Trophoblast cell (in vitro differentiated cells and primary cell): Measurements from ENCODE around the gene YAF2.

Source experiments
- DNase-seq, 2 donors: peaks; one replicate each; pipeline ENCODE4 v3.0.0-alpha.2; 2016
- H2AFZ ChIP-seq: 2 replicates; pipeline ENCODE4 v1.6.1; 2013; ENCODE audit warnings: low read length, moderate library complexity, mild to moderate bottlenecking; ENCODE audit not compliant: insufficient read depth, poor library complexity
- H2AK5ac ChIP-seq: 2 replicates; pipeline ENCODE4 v1.6.1; 2013; ENCODE audit warnings: mild to moderate bottlenecking, low read length
- H2BK120ac ChIP-seq: 2 replicates; pipeline ENCODE4 v1.6.1; 2013; ENCODE audit warnings: low read length, mild to moderate bottlenecking, moderate library complexity; ENCODE audit not compliant: insufficient read depth, poor library complexity
- H2BK12ac ChIP-seq: 2 replicates; pipeline ENCODE4 v1.6.1; 2013; ENCODE audit warnings: mild to moderate bottlenecking, low read length, moderate library complexity
- H2BK5ac ChIP-seq: 2 replicates; pipeline ENCODE4 v1.6.1; 2013; ENCODE audit warnings: low read length, low read depth, moderate library complexity, mild to moderate bottlenecking; ENCODE audit not compliant: poor library complexity
- H3K14ac ChIP-seq: 2 replicates; pipeline ENCODE4 v1.6.1; 2013; ENCODE audit warnings: mild to moderate bottlenecking, low read length
- H3K18ac ChIP-seq: 2 replicates; pipeline ENCODE4 v1.6.1; 2013; ENCODE audit warnings: mild to moderate bottlenecking, low read length
- H3K23ac ChIP-seq: 2 replicates; pipeline ENCODE4 v1.6.1; 2013; ENCODE audit warnings: low read length
- H3K27ac ChIP-seq: 2 replicates; pipeline ENCODE4 v1.5.1; 2013; ENCODE audit warnings: low read depth, mild to moderate bottlenecking, inconsistent platforms, low read length, moderate library complexity
- H3K27me3 ChIP-seq: 2 replicates; pipeline ENCODE4 v1.6.1; 2013; ENCODE audit warnings: inconsistent platforms, mild to moderate bottlenecking, low read length, moderate library complexity; ENCODE audit not compliant: insufficient read depth
- H3K36me3 ChIP-seq, 2 experiments: 1 replicate in 1 of 2; 2 replicates in 1 of 2; pipeline ENCODE4 v1.6.1; 2013; ENCODE audit warnings: low read length in 2 of 2, mild to moderate bottlenecking in 2 of 2, moderate library complexity in 1 of 2; ENCODE audit not compliant: insufficient read depth in 2 of 2, control insufficient read depth in 1 of 2
- H3K4ac ChIP-seq: 2 replicates; pipeline ENCODE4 v1.6.1; 2013; ENCODE audit warnings: low read depth, mild to moderate bottlenecking, low read length, moderate library complexity
- H3K4me1 ChIP-seq, 2 experiments: 1 replicate in 1 of 2; 2 replicates in 1 of 2; pipeline ENCODE4 v1.6.1; 2013; ENCODE audit warnings: low read length in 2 of 2, mild to moderate bottlenecking in 2 of 2, moderate library complexity in 1 of 2; ENCODE audit not compliant: insufficient read depth in 2 of 2, control insufficient read depth in 1 of 2
- H3K4me2 ChIP-seq: 2 replicates; pipeline ENCODE4 v1.6.1; 2013; ENCODE audit warnings: inconsistent platforms, mild to moderate bottlenecking, low read length, moderate library complexity
- H3K4me3 ChIP-seq: 2 replicates; pipeline ENCODE4 v1.5.1; 2013; ENCODE audit warnings: mild to moderate bottlenecking, low read depth, low read length, inconsistent platforms
- H3K79me1 ChIP-seq: one replicate; pipeline ENCODE4 v1.6.1; 2013; ENCODE audit warnings: low read length
- H3K79me2 ChIP-seq: 2 replicates; pipeline ENCODE4 v1.6.1; 2013; ENCODE audit warnings: low read length, mild to moderate bottlenecking; ENCODE audit not compliant: control insufficient read depth, insufficient read depth, poor library complexity
- H3K9ac ChIP-seq: 2 replicates; pipeline ENCODE4 v1.6.1; 2013; ENCODE audit warnings: mild to moderate bottlenecking, low read length
- H3K9me3 ChIP-seq: 2 replicates; pipeline ENCODE4 v1.6.1; 2013; ENCODE audit warnings: low read depth, mild to moderate bottlenecking, control low read depth, inconsistent platforms, low read length; ENCODE audit not compliant: insufficient read depth
- H4K12ac ChIP-seq: 2 replicates; pipeline ENCODE4 v1.6.1; 2013; ENCODE audit warnings: low read depth, mild to moderate bottlenecking, low read length, moderate library complexity
- H4K8ac ChIP-seq: 2 replicates; pipeline ENCODE4 v1.6.1; 2013; ENCODE audit warnings: low read depth, mild to moderate bottlenecking, low read length, moderate library complexity
- H4K91ac ChIP-seq: one replicate; pipeline ENCODE4 v1.6.1; 2013; ENCODE audit warnings: low read depth, mild to moderate bottlenecking, low read length, moderate library complexity
- WGBS: extraction: QIAGEN DNeasy Blood & Tissue Kit; methylation state at CpG from one replicate; pipeline ENCODE4 v1.1.7; 2013; ENCODE audit warnings: missing lambda C conversion rate; ENCODE audit not compliant: insufficient read length, insufficient coverage; ENCODE audit errors: extremely low coverage; 5-methylcytosine and 5-hydroxymethylcytosine counted together

Gene YAF2

DNA sequence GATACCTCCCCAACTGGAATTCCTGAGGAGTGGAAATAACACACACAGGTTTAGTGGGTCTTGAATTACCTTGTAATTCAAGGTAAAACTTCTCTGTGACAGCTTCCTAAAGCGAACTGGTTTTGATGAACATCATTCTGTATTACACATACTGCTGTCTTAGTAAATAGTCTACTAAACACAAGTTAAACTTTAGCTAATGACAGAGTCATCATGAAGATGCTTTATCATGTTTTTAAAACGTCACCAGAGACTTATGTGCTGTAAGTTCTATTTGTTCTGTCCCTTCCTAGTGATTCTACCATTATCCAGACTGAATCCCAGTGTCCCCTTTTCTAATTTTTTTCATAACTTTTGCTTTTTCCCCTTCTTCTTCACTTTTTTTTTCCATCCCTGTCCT, 81.8 kb downstream of the YAF2 start:
- H2BK120ac ChIP-seq, result no peak overlapping the region
- no CpG with 5 or more reads among the region's 2 CpGs for whole genome bisulfite sequencing
- no peak overlapping the region for H2BK12ac ChIP-seq
- H3K9me3 ChIP-seq, result no peaks in the 10 kb centered on the region
- H3K4me3 ChIP-seq, result no peak overlapping the region
- no peak for DNase-seq
- H3K4me1 ChIP-seq, result no peaks in the 10 kb centered on the region
- H3K79me2 ChIP-seq, result no peaks in the 10 kb centered on the region
- H2AK5ac ChIP-seq, result no peak overlapping the region
- no peak overlapping the region for H4K12ac ChIP-seq
- no peak overlapping the region for H4K91ac ChIP-seq
- H3K4ac ChIP-seq, result no peak overlapping the region
- H3K36me3 ChIP-seq, result no peaks in the 10 kb centered on the region
- no peaks in the 10 kb centered on the region for H3K79me1 ChIP-seq
- H2BK5ac ChIP-seq, result no peak overlapping the region
- no peak overlapping the region for H3K14ac ChIP-seq
- H3K23ac ChIP-seq, result no peak overlapping the region
- no peak overlapping the region for H3K4me2 ChIP-seq
- H3K27me3 ChIP-seq, result no peaks in the 10 kb centered on the region
- H3K9ac ChIP-seq, result no peak overlapping the region
- H2AFZ ChIP-seq, result no peak overlapping the region
- H4K8ac ChIP-seq, result no peak overlapping the region
- no peak overlapping the region for H3K27ac ChIP-seq
- no peak overlapping the region for H3K18ac ChIP-seq

DNA sequence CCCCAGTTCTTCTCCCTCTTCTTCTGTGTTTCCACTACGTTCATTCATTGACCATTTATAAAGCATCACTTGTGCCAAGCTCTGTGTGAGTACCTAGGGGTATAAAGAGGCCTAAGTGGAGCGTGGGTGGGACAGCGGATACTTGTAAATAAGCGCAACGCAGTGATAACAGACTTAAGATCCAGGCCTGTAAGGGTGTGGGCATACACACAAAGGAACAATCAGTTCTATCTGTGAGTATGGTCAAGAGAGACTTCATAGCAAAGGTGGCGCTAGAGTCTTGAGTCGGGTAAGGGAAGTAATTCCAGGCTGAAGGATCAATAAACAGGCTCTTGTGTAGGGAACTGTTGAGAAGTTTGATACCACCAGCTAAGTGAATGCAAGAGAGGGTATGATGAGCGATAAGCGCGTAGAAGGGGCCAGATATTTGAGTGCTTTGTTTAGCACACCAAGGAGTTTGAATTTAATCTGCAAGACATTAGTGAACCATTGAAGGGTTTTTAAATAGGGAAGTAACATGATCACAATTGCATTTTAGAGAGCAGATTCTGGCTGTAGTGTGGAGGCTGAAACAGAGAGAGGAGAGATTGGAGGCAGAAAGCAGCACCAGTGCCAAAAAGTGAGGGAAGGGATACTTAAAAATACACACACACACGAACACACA, 92.4 kb downstream of the YAF2 start:
- Histone ChIP-seq H3K14ac (no peak overlapping the region), H3K4me2 (peak overlapping the region; percentile 70), H2BK120ac (no peak overlapping the region), H3K79me2 (peaks cover 6% of the 10 kb centered on the region), H2AFZ (peak overlapping the region; percentile 50), H3K36me3 (no peaks in the 10 kb centered on the region), H2BK12ac (no peak overlapping the region), H2BK5ac (no peak overlapping the region), H4K91ac (no peak overlapping the region), H3K9me3 (no peaks in the 10 kb centered on the region), H3K4me3 (no peak overlapping the region), H3K27ac (no peak overlapping the region), H3K18ac (no peak overlapping the region), H3K4me1 (peaks cover 0 to 5% of the 10 kb centered on the region in 2 experiments), H3K23ac (no peak overlapping the region), H3K27me3 (no peaks in the 10 kb centered on the region), H3K79me1 (peaks cover 7% of the 10 kb centered on the region), H2AK5ac (no peak overlapping the region), H4K12ac (no peak overlapping the region), H3K4ac (no peak overlapping the region), H4K8ac (peak overlapping the region; percentile 25), H3K9ac (no peak overlapping the region)
- WGBS, result no CpG with 5 or more reads among the region's 11 CpGs
- DNase-seq, result no peak

DNA sequence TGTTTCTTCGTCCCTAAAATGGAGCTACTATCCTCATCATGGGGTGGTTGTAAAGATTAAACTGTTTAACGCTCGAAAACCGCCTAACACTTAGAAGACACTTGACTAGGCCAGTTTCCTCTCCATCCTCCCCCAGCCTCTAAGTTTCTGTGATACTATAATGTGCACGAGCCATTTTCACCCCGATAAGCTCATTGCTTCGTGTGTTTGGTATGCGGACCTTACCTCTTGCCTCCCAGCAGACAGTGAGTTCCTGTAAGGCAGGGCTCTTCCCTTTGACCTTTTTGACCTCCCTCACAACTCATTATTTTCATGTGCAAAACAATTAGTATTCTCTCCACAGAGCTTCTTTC, 92.9 kb downstream of the YAF2 start:
- H3K9me3 ChIP-seq, result no peaks in the 10 kb centered on the region
- H3K27ac ChIP-seq, result peak overlapping the region; percentile 22
- H2BK5ac ChIP-seq, result no peak overlapping the region
- H3K4me3 ChIP-seq, result peak overlapping the region; percentile 97
- no peak overlapping the region for H2BK120ac ChIP-seq
- no peak overlapping the region for H2BK12ac ChIP-seq
- no peak overlapping the region for H3K4ac ChIP-seq
- H4K91ac ChIP-seq, result no peak overlapping the region
- H3K23ac ChIP-seq, result no peak overlapping the region
- H3K36me3 ChIP-seq, result no peaks in the 10 kb centered on the region
- peaks cover 7% of the 10 kb centered on the region for H3K79me1 ChIP-seq
- H3K79me2 ChIP-seq, result peaks cover 6% of the 10 kb centered on the region
- no CpG with 5 or more reads among the region's 8 CpGs for WGBS
- no peak overlapping the region for H3K9ac ChIP-seq
- no peak overlapping the region for H3K14ac ChIP-seq
- no peak overlapping the region for H4K12ac ChIP-seq
- peak overlapping the region; percentile 11 for H4K8ac ChIP-seq
- H2AFZ ChIP-seq, result peak overlapping the region; percentile 23
- peak overlapping the region; percentile 70 for H3K4me2 ChIP-seq
- H2AK5ac ChIP-seq, result no peak overlapping the region
- H3K18ac ChIP-seq, result no peak overlapping the region
- H3K27me3 ChIP-seq, result no peaks in the 10 kb centered on the region
- peaks cover 0 to 5% of the 10 kb centered on the region in 2 experiments for H3K4me1 ChIP-seq
- no peak for DNase-seq

DNA sequence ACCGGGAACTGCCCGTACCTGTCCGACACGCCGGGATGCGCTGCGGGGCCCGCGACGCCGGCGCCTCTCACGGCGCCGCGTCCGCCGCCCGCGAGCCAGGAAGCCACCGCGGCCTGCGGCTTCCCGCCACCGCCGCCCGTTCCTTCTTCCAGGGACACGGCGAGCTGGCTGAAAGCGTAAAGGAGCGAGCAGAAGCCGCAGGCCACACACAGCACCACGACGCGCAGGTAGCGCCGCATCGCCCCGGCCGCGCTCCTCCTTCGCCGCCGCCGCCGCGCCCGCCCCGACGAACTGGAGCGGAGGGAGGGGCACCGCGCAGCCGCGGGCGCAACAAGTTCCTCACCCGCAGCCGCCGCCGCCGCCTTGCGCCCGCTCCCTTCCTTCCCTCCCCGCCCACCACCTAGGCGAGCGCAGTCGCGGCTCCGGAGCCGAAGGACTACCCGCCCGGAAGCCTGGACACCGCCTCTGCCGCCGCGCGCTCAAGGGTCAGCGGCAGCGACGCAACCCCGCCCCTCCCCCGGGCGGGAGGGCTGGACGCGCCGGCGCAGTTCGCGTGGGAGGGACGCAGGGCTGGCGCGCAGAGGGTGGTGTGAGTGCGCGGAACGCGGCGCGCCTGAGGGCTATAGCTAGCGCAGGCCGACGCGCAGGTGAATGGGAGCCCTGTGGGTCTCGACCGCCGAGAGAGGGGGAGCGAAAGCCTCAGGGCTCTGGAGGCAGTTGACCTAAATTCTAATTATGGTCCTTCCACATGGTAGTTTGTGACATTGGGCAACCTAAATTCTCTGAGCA, 93.4 kb downstream of the YAF2 start, which contains the start of gene GXYLT1:
GXYLT1 (minus strand) TSS at position 467 of the 789 bp plus-strand sequence; CDS start at position 239, 228 bp downstream.
- peak; percentile 98 for DNase-seq
- Histone ChIP-seq H3K79me1 (peaks cover 7% of the 10 kb centered on the region), H3K27me3 (no peaks in the 10 kb centered on the region), H2AFZ (peak within 1 kb of the TSS; percentile 80), H2BK5ac (peak within 1 kb of the TSS; percentile 58), H3K9me3 (no peaks in the 10 kb centered on the region), H4K12ac (peak within 1 kb of the TSS; percentile 45), H2BK12ac (peak within 1 kb of the TSS; percentile 18), H3K4ac (peak within 1 kb of the TSS; percentile 4), H3K23ac (no peak within 1 kb of the TSS), H4K8ac (peak within 1 kb of the TSS; percentile 60), H3K14ac (peak within 1 kb of the TSS; percentile 45), H3K4me1 (peaks cover 0 to 5% of the 10 kb centered on the region in 2 experiments), H2AK5ac (no peak within 1 kb of the TSS), H3K18ac (peak within 1 kb of the TSS; percentile 44), H2BK120ac (peak within 1 kb of the TSS; percentile 26), H3K36me3 (no peaks in the 10 kb centered on the region), H3K4me3 (peak within 1 kb of the TSS; percentile 97), H3K79me2 (peaks cover 6% of the 10 kb centered on the region), H3K27ac (peak within 1 kb of the TSS; percentile 81), H3K4me2 (peak within 1 kb of the TSS; percentile 70), H3K9ac (peak within 1 kb of the TSS; percentile 64), H4K91ac (peak within 1 kb of the TSS; percentile 58)
- no CpG with 5 or more reads among the region's 106 CpGs for WGBS
